ENCODE results near the gene LRRC56. TPM values are rescaled to one million over a fixed set of nuclear protein-coding genes. Genes with fewer than 3 reads are reported as not detected.

Gene LRRC56, protein sequence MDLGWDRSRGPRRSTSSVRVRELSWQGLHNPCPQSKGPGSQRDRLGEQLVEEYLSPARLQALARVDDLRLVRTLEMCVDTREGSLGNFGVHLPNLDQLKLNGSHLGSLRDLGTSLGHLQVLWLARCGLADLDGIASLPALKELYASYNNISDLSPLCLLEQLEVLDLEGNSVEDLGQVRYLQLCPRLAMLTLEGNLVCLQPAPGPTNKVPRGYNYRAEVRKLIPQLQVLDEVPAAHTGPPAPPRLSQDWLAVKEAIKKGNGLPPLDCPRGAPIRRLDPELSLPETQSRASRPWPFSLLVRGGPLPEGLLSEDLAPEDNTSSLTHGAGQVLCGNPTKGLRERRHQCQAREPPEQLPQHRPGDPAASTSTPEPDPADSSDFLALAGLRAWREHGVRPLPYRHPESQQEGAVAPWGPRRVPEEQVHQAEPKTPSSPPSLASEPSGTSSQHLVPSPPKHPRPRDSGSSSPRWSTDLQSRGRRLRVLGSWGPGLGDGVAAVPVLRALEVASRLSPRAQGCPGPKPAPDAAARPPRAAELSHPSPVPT
- polyA plus RNA-seq (2011; rRNA removed) (0.92 and 1.5 TPM in 2 replicates), polyA minus RNA-seq (2011; rRNA and poly(A)+ RNA removed) (0.31 and 0.71 TPM in 2 replicates)

DNA sequence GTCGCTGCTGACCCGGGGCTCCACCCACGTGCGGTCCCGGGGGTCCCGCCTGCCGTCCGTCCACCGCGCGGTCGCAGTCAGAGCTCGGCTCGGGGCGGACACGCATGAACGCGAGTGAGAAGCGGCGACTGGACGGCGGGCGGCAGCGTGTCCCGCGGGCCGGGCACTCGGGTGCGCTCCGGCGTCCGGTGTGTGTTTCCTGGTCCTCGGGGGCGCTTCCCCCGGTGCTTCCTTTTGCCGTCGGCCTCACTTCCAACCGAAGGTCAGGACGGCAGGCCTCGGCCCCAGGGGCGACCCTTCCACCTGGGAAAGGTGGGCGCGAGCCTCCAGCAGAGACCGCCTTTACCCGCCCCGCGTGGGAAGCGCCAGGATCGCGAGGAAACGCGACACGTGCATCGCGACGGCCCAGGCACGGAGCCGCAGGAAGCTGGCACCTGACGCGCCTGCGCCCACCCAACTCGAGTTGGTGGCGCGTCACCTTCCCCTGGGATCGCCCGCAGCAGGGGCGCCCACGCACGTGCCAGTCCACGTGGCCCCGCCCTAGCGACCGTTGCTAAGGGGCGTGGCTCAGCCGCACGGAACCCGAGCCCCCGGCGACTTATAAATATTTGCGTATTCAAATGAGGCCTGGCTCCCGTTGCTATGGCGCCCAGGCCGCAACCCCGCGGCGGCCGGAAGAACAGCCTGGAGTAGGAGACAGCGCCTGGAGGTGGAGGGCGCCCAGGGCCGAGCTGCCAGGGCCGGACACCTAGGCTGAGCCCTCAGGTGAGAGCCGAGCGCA is at the start of gene LRRC56:
Gene LRRC56, plus strand, starts transcription at position 687 of the 781 bp plus-strand sequence. CDS start 3,158 bp downstream, outside the sequence.
- H3K4me3 ChIP-seq (ENCODE audit: low read depth, low read length), result peak within 1 kb of the TSS; percentile 52
- CTCF ChIA-PET, result interaction anchor here (1.2 to 2.3 kb wide), 4 partner anchors 14 to 18 kb away, joined by 3 to 7 read pairs (median 4); no protein-coding TSS in a partner anchor
- peak; percentile 42 for DNase-seq (ENCODE audit: low read depth)
- H3K27me3 ChIP-seq (ENCODE audit: control insufficient read depth, insufficient read depth, low read length), result no peaks in the 10 kb centered on the region
- TF ChIP-seq, protein P1, sequence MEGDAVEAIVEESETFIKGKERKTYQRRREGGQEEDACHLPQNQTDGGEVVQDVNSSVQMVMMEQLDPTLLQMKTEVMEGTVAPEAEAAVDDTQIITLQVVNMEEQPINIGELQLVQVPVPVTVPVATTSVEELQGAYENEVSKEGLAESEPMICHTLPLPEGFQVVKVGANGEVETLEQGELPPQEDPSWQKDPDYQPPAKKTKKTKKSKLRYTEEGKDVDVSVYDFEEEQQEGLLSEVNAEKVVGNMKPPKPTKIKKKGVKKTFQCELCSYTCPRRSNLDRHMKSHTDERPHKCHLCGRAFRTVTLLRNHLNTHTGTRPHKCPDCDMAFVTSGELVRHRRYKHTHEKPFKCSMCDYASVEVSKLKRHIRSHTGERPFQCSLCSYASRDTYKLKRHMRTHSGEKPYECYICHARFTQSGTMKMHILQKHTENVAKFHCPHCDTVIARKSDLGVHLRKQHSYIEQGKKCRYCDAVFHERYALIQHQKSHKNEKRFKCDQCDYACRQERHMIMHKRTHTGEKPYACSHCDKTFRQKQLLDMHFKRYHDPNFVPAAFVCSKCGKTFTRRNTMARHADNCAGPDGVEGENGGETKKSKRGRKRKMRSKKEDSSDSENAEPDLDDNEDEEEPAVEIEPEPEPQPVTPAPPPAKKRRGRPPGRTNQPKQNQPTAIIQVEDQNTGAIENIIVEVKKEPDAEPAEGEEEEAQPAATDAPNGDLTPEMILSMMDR (IDR thresholded peaks at IDR 0.05; ENCODE audit: insufficient read depth, low read depth, low read length), result no peak
- POLR2A ChIA-PET, result no interaction called here
- peaks cover 16% of the 10 kb centered on the region for H3K36me3 ChIP-seq (ENCODE audit: control insufficient read depth, insufficient read depth, low read length)

DNA sequence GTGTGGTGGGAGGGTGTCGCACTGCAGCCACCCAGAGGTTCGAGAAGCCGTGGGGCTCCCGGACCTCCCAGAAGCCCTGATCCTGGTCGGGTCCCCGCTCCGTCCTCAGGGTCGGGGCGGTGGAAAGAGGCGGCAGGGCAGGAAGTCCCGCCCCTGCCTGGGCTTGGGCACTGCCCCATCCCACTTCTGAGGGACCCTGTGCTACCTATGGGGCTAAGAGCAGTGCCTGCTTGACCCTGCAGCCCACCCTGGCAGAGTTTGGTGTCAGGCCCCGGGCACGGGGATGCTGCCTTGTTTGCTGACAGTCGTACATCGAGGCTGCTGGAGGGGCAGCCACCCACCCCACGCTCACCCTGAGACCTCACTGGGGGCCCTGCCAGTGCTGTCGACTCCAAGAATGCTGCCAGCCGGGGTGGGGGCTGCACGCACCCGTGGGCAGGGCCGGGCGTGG is 49.7 kb upstream of the LRRC56 start:
- H3K4me3 ChIP-seq (ENCODE audit: low read depth, low read length), result no peak overlapping the region
- peaks cover 7% of the 10 kb centered on the region for H3K36me3 ChIP-seq (ENCODE audit: control insufficient read depth, insufficient read depth, low read length)
- CTCF ChIA-PET, result no interaction called here
- POLR2A ChIA-PET, result no interaction called here
- H3K27me3 ChIP-seq (ENCODE audit: control insufficient read depth, insufficient read depth, low read length), result no peaks in the 10 kb centered on the region
- TF ChIP-seq, protein P1 (IDR thresholded peaks at IDR 0.05; ENCODE audit: insufficient read depth, low read depth, low read length), result no peak
- DNase-seq (ENCODE audit: low read depth), result no peak

DNA sequence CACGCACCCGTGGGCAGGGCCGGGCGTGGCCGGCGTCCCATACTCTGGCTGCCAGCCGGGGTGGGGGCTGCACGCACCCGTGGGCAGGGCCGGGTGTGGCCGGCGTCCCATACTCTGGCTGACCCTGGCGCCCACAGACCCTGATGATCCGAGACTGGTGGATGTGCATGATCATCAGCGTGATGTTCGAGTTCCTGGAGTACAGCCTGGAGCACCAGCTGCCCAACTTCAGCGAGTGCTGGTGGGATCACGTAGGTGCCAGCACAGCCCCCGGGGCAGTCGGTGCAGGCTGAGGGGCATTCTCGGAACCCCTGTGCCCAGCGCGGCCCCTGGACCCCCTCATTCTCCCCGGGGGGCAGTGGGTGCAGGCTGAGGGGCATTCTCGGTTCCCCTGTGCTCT is 49.3 kb upstream of the LRRC56 start:
- CTCF ChIA-PET, result no interaction called here
- no peak for DNase-seq (ENCODE audit: low read depth)

DNA sequence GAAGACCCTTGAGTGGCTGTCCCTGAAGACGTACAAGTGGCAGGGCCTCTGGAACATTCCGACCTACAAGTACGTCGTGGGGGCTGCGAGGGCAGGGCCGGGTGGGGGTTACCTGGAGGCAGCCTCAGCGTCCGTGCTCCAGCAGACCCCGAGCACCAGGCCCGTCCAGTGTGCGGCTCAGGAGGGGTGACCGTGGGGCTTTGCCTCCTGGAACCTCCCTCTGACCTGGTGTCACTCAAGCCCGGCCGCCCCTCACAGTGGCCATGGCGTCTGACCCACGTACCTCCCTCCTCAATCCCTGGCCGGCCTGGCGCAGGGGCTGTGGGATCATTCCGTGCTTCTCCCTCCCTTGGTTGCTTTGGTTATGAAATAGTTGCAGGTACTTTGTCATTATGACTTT is 48.7 kb upstream of the LRRC56 start:
- ChIA-PET CTCF (no interaction called here), POLR2A (no interaction called here)
- Histone ChIP-seq H3K27me3 (ENCODE audit: control insufficient read depth, insufficient read depth, low read length) (no peaks in the 10 kb centered on the region), H3K4me3 (ENCODE audit: low read depth, low read length) (no peak overlapping the region), H3K36me3 (ENCODE audit: control insufficient read depth, insufficient read depth, low read length) (peaks cover 9% of the 10 kb centered on the region)
- DNase-seq (ENCODE audit: low read depth), result no peak
- TF ChIP-seq, protein P1 (IDR thresholded peaks at IDR 0.05; ENCODE audit: insufficient read depth, low read depth, low read length), result no peak

More for the DNA sequence above, 49.3 kb upstream of the LRRC56 start:
- TF ChIP-seq, protein P1 (IDR thresholded peaks at IDR 0.05; ENCODE audit: insufficient read depth, low read depth, low read length), result no peak
- no peak overlapping the region for H3K4me3 ChIP-seq (ENCODE audit: low read depth, low read length)
- POLR2A ChIA-PET, result no interaction called here
- H3K36me3 ChIP-seq (ENCODE audit: control insufficient read depth, insufficient read depth, low read length), result peaks cover 9% of the 10 kb centered on the region
- no peaks in the 10 kb centered on the region for H3K27me3 ChIP-seq (ENCODE audit: control insufficient read depth, insufficient read depth, low read length)

DNA sequence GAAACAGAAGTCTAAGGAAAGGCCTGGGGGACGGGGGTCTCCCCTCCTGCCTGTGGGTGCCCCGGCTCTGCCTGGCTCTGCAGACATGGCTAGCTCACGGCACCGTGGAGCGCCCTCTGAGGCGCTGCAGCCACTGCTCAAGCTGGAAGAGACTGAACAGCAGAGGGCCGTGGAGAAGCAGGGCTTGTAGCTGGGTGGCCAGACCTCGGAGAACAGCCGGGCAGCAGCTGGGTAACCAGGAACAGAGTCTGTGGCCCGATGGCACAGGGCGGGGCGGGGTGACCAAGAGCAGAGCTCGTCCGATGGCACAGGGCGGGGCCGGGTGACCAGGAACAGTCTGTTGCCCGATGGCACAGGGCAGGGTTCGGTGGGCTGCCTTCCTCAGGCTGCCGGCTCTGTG is 48.3 kb upstream of the LRRC56 start:
- H3K36me3 ChIP-seq (ENCODE audit: control insufficient read depth, insufficient read depth, low read length), result peaks cover 11% of the 10 kb centered on the region
- no peaks in the 10 kb centered on the region for H3K27me3 ChIP-seq (ENCODE audit: control insufficient read depth, insufficient read depth, low read length)
- TF ChIP-seq, protein P1 (IDR thresholded peaks at IDR 0.05; ENCODE audit: insufficient read depth, low read depth, low read length), result no peak
- H3K4me3 ChIP-seq (ENCODE audit: low read depth, low read length), result no peak overlapping the region
- DNase-seq (ENCODE audit: low read depth), result no peak
- POLR2A ChIA-PET, result no interaction called here
- CTCF ChIA-PET, result no interaction called here

All from BJ (cell line).